GM12878 (cell line): Measurements from ENCODE around the gene ARFIP1. TPM values are rescaled to one million over a fixed set of nuclear protein-coding genes. Genes with fewer than 3 reads are reported as not detected.

ENCODE experiments used
- ATAC-seq: fragments of 200-7000 bp; cut with Tn5 transposase; 3 replicates; pipeline ENCODE4 v1.9.1; 2020; ENCODE audit warnings: mild to moderate bottlenecking, moderate library complexity
- BruUV-seq: library from RNA; stranded (reverse); fragments of 400-500 nt; replicated peaks from 2 replicates; lab custom pipeline; 2021; lab: Mats Ljungman, UMichigan
- CTCF ChIA-PET: fragments of 300-600 bp; sonication (Branson Sonifier 250); formaldehyde crosslinking; extraction: SDS; loops from one replicate; lab custom pipeline; 2021; ENCODE audit warnings: inconsistent platforms; lab: Yijun Ruan, JAX
- POLR2A ChIA-PET: fragments of 350-600 bp; formaldehyde crosslinking; extraction: SDS; loops from one replicate; lab custom pipeline; 2021; ENCODE audit warnings: inconsistent platforms; lab: Charles Lee
- RAD21 ChIA-PET: fragments of 300-600 bp; sonication (Branson Sonifier 250); formaldehyde crosslinking; loops from one replicate; lab custom pipeline; 2023; ENCODE audit warnings: antibody characterized with exemption; ENCODE audit not compliant: unreplicated experiment; lab: Charles Lee
- SMC1A ChIA-PET: fragments of 300-600 bp; sonication (Branson Sonifier 250); formaldehyde crosslinking; loops from one replicate; lab custom pipeline; 2023; ENCODE audit not compliant: unreplicated experiment, uncharacterized antibody; lab: Charles Lee
- DNase-seq: peaks from one replicate; pipeline ENCODE4 v3.0.0-alpha.2; 2011; ENCODE audit warnings: low read depth, low spot score
- FAIRE-seq: peaks from 3 replicates; lab custom pipeline; 2011; peaks lifted over from hg19 to GRCh38; lab: Jason Lieb, UNC
- H2AFZ ChIP-seq: 2 replicates; pipeline ENCODE4 v1.6.0; 2011; ENCODE audit warnings: low read depth, low read length, control low read depth; ENCODE audit not compliant: control insufficient read depth
- H3K27ac ChIP-seq: 2 replicates; pipeline ENCODE4 v1.5.1; 2011; ENCODE audit warnings: control low read depth; ENCODE audit not compliant: control insufficient read depth, insufficient read depth
- H3K27me3 ChIP-seq, 2 experiments: replicated peaks in 1 of 2; 2 replicates each; pipeline versions ENCODE4 v1.6.0 to v1.6.1; 2011; ENCODE audit warnings: low read length in 1 of 2; ENCODE audit not compliant: control insufficient read depth in 2 of 2, insufficient read depth in 2 of 2
- H3K36me3 ChIP-seq, 2 experiments: 2 replicates each; pipeline ENCODE4 v1.5.1; 2011; ENCODE audit warnings: low read length in 1 of 2; ENCODE audit not compliant: control insufficient read depth in 2 of 2, insufficient read depth in 2 of 2
- H3K4me1 ChIP-seq: 2 replicates; pipeline ENCODE4 v1.6.1; 2011; ENCODE audit warnings: mild to moderate bottlenecking, low read length, moderate library complexity, mixed read lengths; ENCODE audit not compliant: control insufficient read depth, insufficient read depth
- H3K4me2 ChIP-seq: 2 replicates; pipeline ENCODE4 v1.6.0; 2011; ENCODE audit warnings: control low read depth; ENCODE audit not compliant: control insufficient read depth, insufficient read depth
- H3K4me3 ChIP-seq: fragments of 200-600 bp; sonication (generic); 2 replicates; pipeline ENCODE4 v1.5.1; 2016
- H3K79me2 ChIP-seq: 2 replicates; pipeline ENCODE4 v1.6.0; 2011; ENCODE audit warnings: low read length; ENCODE audit not compliant: control insufficient read depth, insufficient read depth
- H3K9ac ChIP-seq: 2 replicates; pipeline ENCODE4 v1.8.0; 2011; ENCODE audit warnings: low read length, control low read depth, mixed read lengths; ENCODE audit not compliant: control insufficient read depth, insufficient read depth
- H3K9me3 ChIP-seq: replicated peaks from 3 replicates; pipeline ENCODE4 v1.5.1; 2011; ENCODE audit warnings: mild to moderate bottlenecking, low read length; ENCODE audit not compliant: control insufficient read depth, insufficient read depth
- H4K20me1 ChIP-seq: 2 replicates; pipeline ENCODE4 v1.6.0; 2011; ENCODE audit not compliant: control insufficient read depth, insufficient read depth
- ATF7 ChIP-seq: fragments of 450-650 bp; IDR thresholded peaks from 2 replicates; pipeline ENCODE4 v1.6.1; 2016; ENCODE audit warnings: low read depth, mild to moderate bottlenecking
- CEBPB ChIP-seq, 2 experiments: fragments of 150-350 bp in 1 of 2; IDR thresholded peaks; 2 replicates each; pipeline ENCODE4 v1.6.1; 2012 to 2014; ENCODE audit warnings: low read depth in 2 of 2, low read length in 2 of 2, borderline replicate concordance in 1 of 2, inconsistent platforms in 1 of 2
- PAX5 ChIP-seq: IDR thresholded peaks from 2 replicates; pipeline ENCODE4 v1.6.1; 2011; ENCODE audit warnings: low read depth, low read length, borderline replicate concordance
- RUNX3 ChIP-seq: IDR thresholded peaks from 2 replicates; pipeline ENCODE4 v1.6.1; 2012; ENCODE audit warnings: low read length, inconsistent platforms
- SRF ChIP-seq, 2 experiments: IDR thresholded peaks; 2 replicates each; pipeline ENCODE4 v1.6.1; 2011; ENCODE audit warnings: low read depth in 2 of 2, low read length in 2 of 2, mild to moderate bottlenecking in 1 of 2, moderate library complexity in 1 of 2
- STAT1 ChIP-seq: fragments of 450-650 bp; conservative IDR thresholded peaks from 2 replicates; pipeline ENCODE4 v1.6.1; 2014; ENCODE audit warnings: antibody characterized with exemption, mild to moderate bottlenecking
- TCF7 ChIP-seq: IDR thresholded peaks from 2 replicates; pipeline ENCODE4 v1.6.1; 2014; ENCODE audit warnings: antibody characterized with exemption, borderline replicate concordance
- WRNIP1 ChIP-seq: IDR thresholded peaks from 2 replicates; pipeline ENCODE4 v1.6.1; 2011; ENCODE audit warnings: low read depth, low read length, improper control_type of control experiment, borderline replicate concordance
- WGBS: methylation state at CpG from one replicate; pipeline ENCODE4 v1.1.6; 2016; ENCODE audit warnings: low lambda C conversion rate; ENCODE audit not compliant: insufficient replicate concordance, insufficient coverage; ENCODE audit errors: missing lambda C conversion rate; 5-methylcytosine and 5-hydroxymethylcytosine counted together
- in situ Hi-C: fragments of 300-500 bp; cut with MboI; formaldehyde crosslinking; loops from 9 replicates; pipeline ENCODE4 v1.14.3; 2018; ENCODE audit warnings: mixed read lengths
- intact Hi-C: fragments of 100-400 bp; cut with micrococcal nuclease; formaldehyde crosslinking; loops from one replicate; pipeline ENCODE4 v1.14.2; 2022; ENCODE audit not compliant: unreplicated experiment
- polyA plus RNA-seq, 11 experiments: library from polyadenylated mRNA; depleted of rRNA in 4 of 11; unstranded in 6 of 11; stranded (reverse) in 5 of 11; fragments of >200 nt; fragmentation: Nextera tagmentation in 4 of 11; fragmentation: Illumina TruSeq in 1 of 11; extraction: Ambion mirVana in 4 of 11; extraction: Trizol in 1 of 11; gene quantifications; 1 replicate in 1 of 11; 2 replicates in 10 of 11; pipeline versions ENCODE4 v1.2.1 to v1.2.3, GENCODE V29; 2011 to 2016; ENCODE audit warnings: inconsistent platforms in 2 of 11, missing spikeins in 2 of 11, low read depth in 1 of 11
- total RNA-seq, 4 experiments: library from RNA; depleted of rRNA in 3 of 4; stranded (reverse); fragments of >200 nt in 3 of 4; fragmentation: Illumina TruSeq in 1 of 4; extraction: Trizol in 1 of 4; gene quantifications; 2 replicates each; pipeline versions ENCODE4 v1.2.1 to v1.2.3, GENCODE V29; 2013 to 2021
- TF ChIP-seq, protein P1 (sequence below): IDR thresholded peaks from 2 replicates; pipeline ENCODE4 v1.6.1; 2012; ENCODE audit warnings: mild to moderate bottlenecking, low read depth, low read length
- TF ChIP-seq, protein P2 (sequence below): fragments of 150-350 bp; IDR thresholded peaks from 2 replicates; pipeline ENCODE4 v1.6.1; 2016; ENCODE audit warnings: low read depth, low read length
- TF ChIP-seq, protein P3 (sequence below): fragments of 450-650 bp; IDR thresholded peaks from 2 replicates; pipeline ENCODE4 v1.6.1; 2016; ENCODE audit warnings: mild to moderate bottlenecking, moderate library complexity, borderline replicate concordance

Gene ARFIP1
- total and polyA plus RNA-seq, 10 of the 15 experiments (the other 5 are each of a cell fraction or from before 2014, with no cell fraction given) = 9.5 to 21.7 (median 15.4) TPM

DNA sequence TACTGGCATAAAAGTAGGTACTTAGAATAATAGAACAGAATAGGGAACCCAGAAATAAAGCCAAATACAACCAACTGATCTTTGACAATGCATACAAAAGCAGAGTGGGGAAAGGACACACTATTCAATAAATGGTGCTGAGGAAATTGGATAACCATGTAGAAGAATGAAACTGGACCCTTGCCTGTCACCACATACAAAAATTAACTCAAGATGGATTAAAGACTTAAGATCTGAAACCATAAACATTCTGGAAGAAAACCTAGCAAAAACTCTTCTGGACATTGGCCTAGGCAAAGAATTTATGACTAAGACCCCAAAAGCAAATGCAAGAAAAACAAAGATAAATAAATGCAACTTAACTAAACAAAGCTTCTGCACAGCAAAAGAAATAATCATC, 45.6 kb downstream of the ARFIP1 start (continued):
- TF ChIP-seq, protein P1, sequence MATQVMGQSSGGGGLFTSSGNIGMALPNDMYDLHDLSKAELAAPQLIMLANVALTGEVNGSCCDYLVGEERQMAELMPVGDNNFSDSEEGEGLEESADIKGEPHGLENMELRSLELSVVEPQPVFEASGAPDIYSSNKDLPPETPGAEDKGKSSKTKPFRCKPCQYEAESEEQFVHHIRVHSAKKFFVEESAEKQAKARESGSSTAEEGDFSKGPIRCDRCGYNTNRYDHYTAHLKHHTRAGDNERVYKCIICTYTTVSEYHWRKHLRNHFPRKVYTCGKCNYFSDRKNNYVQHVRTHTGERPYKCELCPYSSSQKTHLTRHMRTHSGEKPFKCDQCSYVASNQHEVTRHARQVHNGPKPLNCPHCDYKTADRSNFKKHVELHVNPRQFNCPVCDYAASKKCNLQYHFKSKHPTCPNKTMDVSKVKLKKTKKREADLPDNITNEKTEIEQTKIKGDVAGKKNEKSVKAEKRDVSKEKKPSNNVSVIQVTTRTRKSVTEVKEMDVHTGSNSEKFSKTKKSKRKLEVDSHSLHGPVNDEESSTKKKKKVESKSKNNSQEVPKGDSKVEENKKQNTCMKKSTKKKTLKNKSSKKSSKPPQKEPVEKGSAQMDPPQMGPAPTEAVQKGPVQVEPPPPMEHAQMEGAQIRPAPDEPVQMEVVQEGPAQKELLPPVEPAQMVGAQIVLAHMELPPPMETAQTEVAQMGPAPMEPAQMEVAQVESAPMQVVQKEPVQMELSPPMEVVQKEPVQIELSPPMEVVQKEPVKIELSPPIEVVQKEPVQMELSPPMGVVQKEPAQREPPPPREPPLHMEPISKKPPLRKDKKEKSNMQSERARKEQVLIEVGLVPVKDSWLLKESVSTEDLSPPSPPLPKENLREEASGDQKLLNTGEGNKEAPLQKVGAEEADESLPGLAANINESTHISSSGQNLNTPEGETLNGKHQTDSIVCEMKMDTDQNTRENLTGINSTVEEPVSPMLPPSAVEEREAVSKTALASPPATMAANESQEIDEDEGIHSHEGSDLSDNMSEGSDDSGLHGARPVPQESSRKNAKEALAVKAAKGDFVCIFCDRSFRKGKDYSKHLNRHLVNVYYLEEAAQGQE = no peak
- TF ChIP-seq RUNX3 (no peak), STAT1 (no peak)

DNA sequence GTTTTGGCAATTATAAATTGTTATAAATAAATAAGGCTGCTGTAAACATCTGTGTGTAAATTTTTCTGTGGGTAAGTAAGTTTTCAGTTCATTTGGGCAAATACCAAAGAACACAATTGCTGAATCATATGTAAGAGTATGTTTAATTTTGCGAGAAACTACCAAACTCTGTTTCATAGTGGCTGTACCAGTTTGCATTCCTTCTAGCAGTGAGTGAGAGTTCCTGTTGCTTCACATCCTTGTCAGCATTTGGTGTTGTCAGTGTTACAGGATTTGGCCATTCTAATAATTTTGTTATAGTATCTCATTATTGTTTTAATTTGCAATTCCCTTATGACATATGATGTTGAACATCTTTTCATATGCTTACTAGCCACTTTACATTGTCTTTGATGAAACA, 48.4 kb downstream of the ARFIP1 start:
- no TSS peak for BruUV-seq
- Histone ChIP-seq H3K9ac (no peak overlapping the region), H3K79me2 (no peaks in the 10 kb centered on the region), H3K4me3 (no peak overlapping the region), H3K9me3 (no peaks in the 10 kb centered on the region), H3K4me2 (no peak overlapping the region), H3K27me3 (no peaks in the 10 kb centered on the region), H2AFZ (no peak overlapping the region), H3K4me1 (no peaks in the 10 kb centered on the region), H4K20me1 (no peaks in the 10 kb centered on the region), H3K36me3 (peaks cover 0 to 4% of the 10 kb centered on the region in 2 experiments; a peak in 1 of 4 replicates), H3K27ac (no peak overlapping the region)
- intact Hi-C loops (no loop called here), in situ Hi-C loops (no loop called here)
- ChIA-PET SMC1A (no interaction called here), POLR2A (no interaction called here), CTCF (interaction anchor here (2.4 kb wide), 1 partner anchor 255 kb away, joined by 5 read pairs; no protein-coding TSS in a partner anchor), RAD21 (no interaction called here)
- no peak for DNase-seq
- no peak for ATAC-seq
- no peak for FAIRE-seq
- 100% methylated on average over 1 of the region's 1 CpG for WGBS
- TF ChIP-seq ATF7 (no peak), CEBPB (IDR thresholded peaks at IDR 0.05; ENCODE audit: borderline replicate concordance in 1 of 2, low read depth in 2 of 2, low read length in 2 of 2) (no peak), PAX5 (no peak), SRF (IDR thresholded peaks at IDR 0.05; ENCODE audit: low read depth in 2 of 2, low read length in 2 of 2) (no peak), WRNIP1 (no peak), TCF7 (no peak)
- TF ChIP-seq, protein P2, sequence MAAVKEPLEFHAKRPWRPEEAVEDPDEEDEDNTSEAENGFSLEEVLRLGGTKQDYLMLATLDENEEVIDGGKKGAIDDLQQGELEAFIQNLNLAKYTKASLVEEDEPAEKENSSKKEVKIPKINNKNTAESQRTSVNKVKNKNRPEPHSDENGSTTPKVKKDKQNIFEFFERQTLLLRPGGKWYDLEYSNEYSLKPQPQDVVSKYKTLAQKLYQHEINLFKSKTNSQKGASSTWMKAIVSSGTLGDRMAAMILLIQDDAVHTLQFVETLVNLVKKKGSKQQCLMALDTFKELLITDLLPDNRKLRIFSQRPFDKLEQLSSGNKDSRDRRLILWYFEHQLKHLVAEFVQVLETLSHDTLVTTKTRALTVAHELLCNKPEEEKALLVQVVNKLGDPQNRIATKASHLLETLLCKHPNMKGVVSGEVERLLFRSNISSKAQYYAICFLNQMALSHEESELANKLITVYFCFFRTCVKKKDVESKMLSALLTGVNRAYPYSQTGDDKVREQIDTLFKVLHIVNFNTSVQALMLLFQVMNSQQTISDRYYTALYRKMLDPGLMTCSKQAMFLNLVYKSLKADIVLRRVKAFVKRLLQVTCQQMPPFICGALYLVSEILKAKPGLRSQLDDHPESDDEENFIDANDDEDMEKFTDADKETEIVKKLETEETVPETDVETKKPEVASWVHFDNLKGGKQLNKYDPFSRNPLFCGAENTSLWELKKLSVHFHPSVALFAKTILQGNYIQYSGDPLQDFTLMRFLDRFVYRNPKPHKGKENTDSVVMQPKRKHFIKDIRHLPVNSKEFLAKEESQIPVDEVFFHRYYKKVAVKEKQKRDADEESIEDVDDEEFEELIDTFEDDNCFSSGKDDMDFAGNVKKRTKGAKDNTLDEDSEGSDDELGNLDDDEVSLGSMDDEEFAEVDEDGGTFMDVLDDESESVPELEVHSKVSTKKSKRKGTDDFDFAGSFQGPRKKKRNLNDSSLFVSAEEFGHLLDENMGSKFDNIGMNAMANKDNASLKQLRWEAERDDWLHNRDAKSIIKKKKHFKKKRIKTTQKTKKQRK = no peak
- TF ChIP-seq, protein P3, sequence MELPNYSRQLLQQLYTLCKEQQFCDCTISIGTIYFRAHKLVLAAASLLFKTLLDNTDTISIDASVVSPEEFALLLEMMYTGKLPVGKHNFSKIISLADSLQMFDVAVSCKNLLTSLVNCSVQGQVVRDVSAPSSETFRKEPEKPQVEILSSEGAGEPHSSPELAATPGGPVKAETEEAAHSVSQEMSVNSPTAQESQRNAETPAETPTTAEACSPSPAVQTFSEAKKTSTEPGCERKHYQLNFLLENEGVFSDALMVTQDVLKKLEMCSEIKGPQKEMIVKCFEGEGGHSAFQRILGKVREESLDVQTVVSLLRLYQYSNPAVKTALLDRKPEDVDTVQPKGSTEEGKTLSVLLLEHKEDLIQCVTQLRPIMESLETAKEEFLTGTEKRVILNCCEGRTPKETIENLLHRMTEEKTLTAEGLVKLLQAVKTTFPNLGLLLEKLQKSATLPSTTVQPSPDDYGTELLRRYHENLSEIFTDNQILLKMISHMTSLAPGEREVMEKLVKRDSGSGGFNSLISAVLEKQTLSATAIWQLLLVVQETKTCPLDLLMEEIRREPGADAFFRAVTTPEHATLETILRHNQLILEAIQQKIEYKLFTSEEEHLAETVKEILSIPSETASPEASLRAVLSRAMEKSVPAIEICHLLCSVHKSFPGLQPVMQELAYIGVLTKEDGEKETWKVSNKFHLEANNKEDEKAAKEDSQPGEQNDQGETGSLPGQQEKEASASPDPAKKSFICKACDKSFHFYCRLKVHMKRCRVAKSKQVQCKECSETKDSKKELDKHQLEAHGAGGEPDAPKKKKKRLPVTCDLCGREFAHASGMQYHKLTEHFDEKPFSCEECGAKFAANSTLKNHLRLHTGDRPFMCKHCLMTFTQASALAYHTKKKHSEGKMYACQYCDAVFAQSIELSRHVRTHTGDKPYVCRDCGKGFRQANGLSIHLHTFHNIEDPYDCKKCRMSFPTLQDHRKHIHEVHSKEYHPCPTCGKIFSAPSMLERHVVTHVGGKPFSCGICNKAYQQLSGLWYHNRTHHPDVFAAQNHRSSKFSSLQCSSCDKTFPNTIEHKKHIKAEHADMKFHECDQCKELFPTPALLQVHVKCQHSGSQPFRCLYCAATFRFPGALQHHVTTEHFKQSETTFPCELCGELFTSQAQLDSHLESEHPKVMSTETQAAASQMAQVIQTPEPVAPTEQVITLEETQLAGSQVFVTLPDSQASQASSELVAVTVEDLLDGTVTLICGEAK = no peak
